HUES64 (cell line): ENCODE measurements around the gene FRYL.

Source experiments
- H3K27ac ChIP-seq: 2 replicates; pipeline ENCODE4 v1.7.0; 2013; ENCODE audit warnings: low read depth, low read length, inconsistent platforms
- H3K27me3 ChIP-seq: 2 replicates; pipeline ENCODE4 v1.6.1; 2013; ENCODE audit warnings: mild to moderate bottlenecking, low read length; ENCODE audit not compliant: insufficient read depth
- H3K36me3 ChIP-seq: 2 replicates; pipeline ENCODE4 v1.6.1; 2013; ENCODE audit warnings: mild to moderate bottlenecking, low read length; ENCODE audit not compliant: insufficient read depth
- H3K4me1 ChIP-seq: 2 replicates; pipeline ENCODE4 v1.6.1; 2013; ENCODE audit warnings: mild to moderate bottlenecking, low read length, moderate library complexity; ENCODE audit not compliant: insufficient read depth
- H3K4me3 ChIP-seq: 2 replicates; pipeline ENCODE4 v1.5.1; 2013; ENCODE audit warnings: mild to moderate bottlenecking, low read length, moderate library complexity
- H3K9ac ChIP-seq: 2 replicates; pipeline ENCODE4 v1.6.1; 2013; ENCODE audit warnings: mild to moderate bottlenecking, low read depth, low read length
- H3K9me3 ChIP-seq: 2 replicates; pipeline ENCODE4 v1.6.1; 2013; ENCODE audit warnings: low read depth, low read length; ENCODE audit not compliant: insufficient read depth
- WGBS: fragments of 150-250, 120-280 bp; methylation state at CpG from one replicate; pipeline ENCODE4 v1.1.7; 2013; ENCODE audit warnings: missing lambda C conversion rate; 5-methylcytosine and 5-hydroxymethylcytosine counted together

FRYL gene

DNA sequence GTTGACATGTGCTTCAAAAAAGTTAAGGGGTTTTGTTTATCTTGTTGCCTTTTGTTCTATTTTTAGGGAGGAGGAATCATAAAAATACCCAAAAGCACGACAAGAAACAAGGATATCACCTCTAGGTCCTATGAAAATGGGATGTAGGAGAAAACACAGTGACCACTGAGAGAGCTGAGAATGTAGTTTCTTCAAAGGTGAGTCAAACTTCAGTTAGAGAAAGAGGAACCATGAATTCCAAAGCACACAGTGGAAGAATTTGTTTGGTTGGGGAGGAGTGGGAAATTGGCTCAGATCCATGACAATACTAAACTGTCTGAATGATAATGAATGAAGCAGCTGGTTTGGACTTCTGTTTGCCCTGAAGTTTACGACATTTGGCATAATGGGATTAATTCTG is 19.1 kb upstream of the FRYL start:
- H3K27me3 ChIP-seq: no peaks in the 10 kb centered on the region
- no peak overlapping the region for H3K27ac ChIP-seq
- H3K9ac ChIP-seq: no peak overlapping the region
- H3K9me3 ChIP-seq: no peaks in the 10 kb centered on the region
- H3K4me1 ChIP-seq: peaks cover 13% of the 10 kb centered on the region
- H3K4me3 ChIP-seq: no peak overlapping the region
- 74% methylated on average over 2 of the region's 2 CpGs for WGBS
- no peaks in the 10 kb centered on the region for H3K36me3 ChIP-seq

DNA sequence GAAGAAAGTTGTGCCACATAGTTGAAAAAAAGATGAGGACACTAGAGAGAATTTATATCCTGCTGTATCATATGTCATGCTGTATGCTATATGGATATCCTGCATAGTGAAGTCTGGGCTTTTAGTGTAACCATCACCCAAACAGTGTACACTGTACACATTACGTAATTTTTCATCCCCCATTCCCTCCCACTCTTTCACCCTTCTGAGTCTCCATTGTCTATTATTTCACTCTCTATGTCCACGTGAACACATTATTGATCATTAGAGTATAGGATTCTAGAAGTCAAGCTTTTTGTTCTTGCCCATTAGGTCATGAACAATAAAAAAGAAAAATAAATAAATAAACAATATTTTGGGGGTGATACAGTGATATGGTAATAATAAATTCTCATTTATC is 18.0 kb upstream of the FRYL start:
- peaks cover 13% of the 10 kb centered on the region for H3K4me1 ChIP-seq
- no peak overlapping the region for H3K9ac ChIP-seq
- H3K9me3 ChIP-seq: no peaks in the 10 kb centered on the region
- H3K27me3 ChIP-seq: no peaks in the 10 kb centered on the region
- H3K4me3 ChIP-seq: no peak overlapping the region
- H3K27ac ChIP-seq: no peak overlapping the region
- no peaks in the 10 kb centered on the region for H3K36me3 ChIP-seq
- WGBS: 79% methylated on average over 1 of the region's 2 CpGs

DNA sequence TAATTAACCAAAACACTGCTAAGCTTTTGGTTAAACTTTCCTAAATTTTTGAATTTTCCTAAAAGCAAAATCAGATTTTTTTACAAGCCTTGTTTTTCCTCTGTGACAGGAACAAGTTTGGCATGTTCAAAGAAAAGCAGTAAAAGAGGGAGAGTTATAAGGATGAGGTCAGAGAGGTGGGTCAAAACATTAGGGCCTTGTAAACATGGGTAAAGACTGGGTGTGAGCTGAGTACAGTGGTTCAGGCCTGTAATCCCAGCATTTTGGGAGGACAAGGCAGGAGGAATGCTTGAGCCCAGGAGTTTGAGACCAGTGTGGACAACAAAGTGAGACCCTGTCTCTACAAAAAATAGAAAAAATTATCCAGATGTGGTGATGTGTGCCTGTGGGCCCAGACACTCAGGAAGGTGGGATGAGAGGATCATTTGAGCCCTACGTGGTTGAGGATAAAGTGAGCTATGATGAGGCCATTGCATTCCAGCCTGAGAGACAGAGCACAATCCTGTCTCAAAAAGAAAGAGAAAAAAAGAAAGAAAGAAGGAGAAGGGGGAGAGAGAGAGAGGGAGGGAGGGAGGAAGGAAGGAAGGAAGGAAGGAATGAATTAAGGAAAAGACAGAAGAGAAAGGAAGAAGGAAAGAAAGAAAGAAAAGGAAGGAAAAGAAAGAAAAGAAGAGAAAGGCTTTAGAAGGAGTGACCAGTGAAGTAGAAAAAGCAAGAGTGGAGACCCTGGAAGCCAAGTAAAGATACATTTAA is 17.0 kb upstream of the FRYL start:
- Histone ChIP-seq H3K27ac (no peak overlapping the region), H3K9me3 (no peaks in the 10 kb centered on the region), H3K4me1 (peaks cover 13% of the 10 kb centered on the region), H3K9ac (no peak overlapping the region), H3K36me3 (no peaks in the 10 kb centered on the region), H3K27me3 (no peaks in the 10 kb centered on the region), H3K4me3 (no peak overlapping the region)
- 80% methylated on average over 1 of the region's 1 CpG for WGBS

DNA sequence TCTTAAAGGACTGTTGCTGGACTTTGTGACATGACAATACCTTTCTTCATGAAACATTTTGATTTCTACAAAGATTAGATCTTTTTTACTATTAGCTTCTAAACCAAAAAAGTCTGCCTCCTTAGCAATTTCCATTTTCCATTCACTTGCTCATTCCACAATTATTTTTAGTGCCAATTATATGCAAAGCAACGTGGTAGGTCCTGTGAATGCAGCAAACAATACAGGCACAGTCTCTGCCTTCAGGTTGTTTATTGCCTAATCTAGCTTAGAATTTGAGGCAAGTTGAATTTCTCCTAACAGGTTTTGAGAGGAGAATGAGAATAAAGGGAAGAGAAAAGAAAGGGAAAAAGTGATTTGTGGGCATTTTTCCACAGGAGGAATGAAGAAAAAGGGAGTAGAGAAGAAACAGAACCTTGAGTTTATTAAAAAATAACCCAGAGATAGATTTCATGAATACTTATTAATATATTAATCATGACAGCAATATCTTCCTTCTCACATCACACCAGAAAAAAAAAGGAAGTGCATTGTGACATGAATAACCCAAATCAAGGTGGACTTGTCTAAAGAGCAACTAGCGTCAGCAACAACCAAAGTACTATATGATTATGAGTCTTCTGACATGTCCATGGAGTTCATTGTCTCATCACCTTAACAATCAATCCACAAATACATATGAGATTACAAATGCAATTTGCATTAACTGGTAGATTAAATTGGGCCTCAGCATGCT is 16.3 kb upstream of the FRYL start:
- Histone ChIP-seq H3K9me3 (no peaks in the 10 kb centered on the region), H3K4me1 (peaks cover 13% of the 10 kb centered on the region), H3K9ac (no peak overlapping the region), H3K27me3 (no peaks in the 10 kb centered on the region), H3K4me3 (no peak overlapping the region), H3K36me3 (no peaks in the 10 kb centered on the region), H3K27ac (no peak overlapping the region)
- WGBS: 92% methylated on average over 2 of the region's 2 CpGs

DNA sequence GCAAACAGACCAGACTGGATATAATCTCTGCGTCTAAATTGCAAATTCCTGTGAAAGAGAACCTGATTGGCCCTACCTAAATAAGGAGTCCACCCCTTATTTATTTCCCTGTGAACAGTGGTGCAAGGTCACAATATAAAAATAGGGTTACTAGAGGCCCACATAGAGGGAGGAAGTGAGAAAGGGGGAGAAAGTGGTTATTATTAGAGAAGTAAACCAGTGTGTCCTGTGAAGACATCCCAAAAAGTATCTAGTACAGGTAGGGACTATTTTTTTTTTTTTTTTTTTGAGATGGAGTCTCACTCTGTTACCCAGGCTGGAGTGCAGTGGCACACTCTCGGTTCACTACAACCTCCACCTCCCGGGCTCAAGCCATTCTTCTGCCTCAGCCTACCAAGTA is 15.0 kb upstream of the FRYL start:
- no peak overlapping the region for H3K9ac ChIP-seq
- H3K27ac ChIP-seq: no peak overlapping the region
- H3K36me3 ChIP-seq: no peaks in the 10 kb centered on the region
- H3K9me3 ChIP-seq: no peaks in the 10 kb centered on the region
- no peak overlapping the region for H3K4me3 ChIP-seq
- peaks cover 13% of the 10 kb centered on the region for H3K4me1 ChIP-seq
- no peaks in the 10 kb centered on the region for H3K27me3 ChIP-seq
- WGBS: 93% methylated on average over 3 of the region's 3 CpGs

DNA sequence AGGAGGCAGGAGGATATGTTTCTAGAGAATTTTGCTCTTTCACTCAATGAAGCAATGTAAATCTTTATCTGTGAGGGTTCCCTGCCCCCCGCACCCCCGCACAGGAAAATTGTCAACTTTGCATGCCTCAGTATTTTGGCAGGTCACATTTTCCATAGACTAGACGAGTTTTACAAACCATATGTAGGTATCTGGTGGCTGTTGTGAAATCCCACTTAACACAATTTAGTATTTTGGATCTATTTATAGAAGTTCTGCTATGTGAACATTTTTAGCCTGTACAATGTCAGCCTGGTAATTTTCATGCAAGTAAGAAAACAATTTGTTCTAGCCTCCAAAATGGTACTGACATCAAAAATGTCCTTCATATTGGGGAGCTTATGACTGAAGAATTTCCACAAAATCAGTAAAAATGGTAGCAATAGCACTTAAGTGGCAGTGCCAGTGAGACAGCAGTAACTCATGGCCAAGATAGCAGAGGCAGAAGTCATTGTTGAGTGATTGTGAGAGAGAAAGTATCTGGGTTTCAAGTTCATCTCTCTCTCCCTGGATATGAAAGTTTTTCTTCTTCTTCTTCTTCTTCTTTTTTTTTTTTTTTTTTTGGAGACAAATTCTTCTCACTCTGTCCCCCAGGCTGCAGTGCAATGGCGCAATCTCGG is 12.4 kb upstream of the FRYL start:
- H3K9me3 ChIP-seq: no peaks in the 10 kb centered on the region
- H3K4me1 ChIP-seq: peaks cover 5% of the 10 kb centered on the region; the same call in 1 of the 2 replicates
- H3K36me3 ChIP-seq: no peaks in the 10 kb centered on the region
- H3K4me3 ChIP-seq: no peak overlapping the region
- 98% methylated on average over 5 of the region's 5 CpGs for WGBS
- no peak overlapping the region for H3K9ac ChIP-seq
- H3K27me3 ChIP-seq: no peaks in the 10 kb centered on the region
- H3K27ac ChIP-seq: no peak overlapping the region

DNA sequence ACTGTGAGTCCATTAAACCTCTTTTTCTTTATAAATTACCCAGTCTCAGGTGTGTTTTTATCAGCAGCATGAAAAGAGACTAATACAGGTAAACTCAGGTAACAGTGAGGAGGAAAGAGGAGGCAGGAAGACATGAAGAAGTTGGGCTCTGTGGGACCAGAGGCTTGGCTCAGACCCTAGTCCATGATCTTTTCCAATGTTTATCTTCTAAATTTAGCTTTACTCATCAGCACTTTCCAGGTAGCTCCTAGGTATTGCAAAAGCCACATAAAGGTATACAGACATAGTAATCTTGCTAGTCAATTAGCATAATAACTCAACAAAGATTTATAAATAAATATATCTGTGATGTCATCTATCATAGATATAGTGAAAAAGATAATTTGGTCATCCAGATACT is 11.2 kb upstream of the FRYL start:
- H3K9ac ChIP-seq: no peak overlapping the region

DNA sequence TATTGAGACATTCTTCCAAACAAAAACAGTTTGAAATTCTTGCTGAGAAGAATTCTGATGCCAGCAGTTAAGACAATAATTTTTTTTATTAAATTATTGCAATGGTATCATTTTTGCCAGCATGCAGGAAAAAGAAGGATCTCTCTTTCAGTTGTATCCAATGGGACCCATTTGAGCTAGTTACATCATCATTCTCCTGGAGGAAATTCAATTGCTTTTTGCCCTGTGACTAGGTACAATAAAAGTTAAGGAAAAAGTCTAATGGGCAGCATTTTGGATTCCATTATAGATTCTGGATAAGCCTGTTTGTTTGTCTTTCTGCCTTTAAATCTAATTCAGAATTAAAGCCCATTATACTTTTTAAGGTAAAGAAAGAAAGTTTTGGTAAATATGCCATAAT is 10.5 kb upstream of the FRYL start:
- peaks cover 4% of the 10 kb centered on the region; the same call in 1 of the 2 replicates for H3K4me1 ChIP-seq
- H3K27me3 ChIP-seq: no peaks in the 10 kb centered on the region
- no peak overlapping the region for H3K9ac ChIP-seq
- no peak overlapping the region for H3K4me3 ChIP-seq
- no peaks in the 10 kb centered on the region for H3K9me3 ChIP-seq
- no peaks in the 10 kb centered on the region for H3K36me3 ChIP-seq
- no peak overlapping the region for H3K27ac ChIP-seq

More for the DNA sequence above, 11.2 kb upstream of the FRYL start:
- H3K27me3 ChIP-seq: no peaks in the 10 kb centered on the region
- no peak overlapping the region for H3K4me3 ChIP-seq
- no peak overlapping the region for H3K27ac ChIP-seq
- H3K9me3 ChIP-seq: no peaks in the 10 kb centered on the region
- peaks cover 7% of the 10 kb centered on the region for H3K4me1 ChIP-seq
- no peaks in the 10 kb centered on the region for H3K36me3 ChIP-seq

DNA sequence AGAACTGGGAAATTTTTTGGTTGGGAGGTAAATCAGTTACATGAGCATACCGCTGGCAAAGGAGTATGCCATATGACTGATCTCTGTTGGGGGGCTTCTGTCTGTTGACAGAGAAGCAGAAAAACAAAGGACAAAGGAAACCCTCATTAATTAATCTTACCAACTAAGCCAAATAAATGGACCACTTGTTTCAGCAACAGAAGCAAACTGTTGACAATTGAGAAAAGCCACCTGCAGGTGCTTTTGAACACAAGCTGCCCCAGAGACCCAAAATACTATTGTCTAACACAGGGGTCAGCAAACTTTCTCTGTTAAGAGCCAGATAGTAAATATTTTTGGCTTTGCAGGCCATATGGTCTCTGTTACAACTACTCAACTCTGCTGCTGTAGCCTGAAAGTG is 7.0 kb upstream of the FRYL start:
- peaks cover 4% of the 10 kb centered on the region; the same call in 1 of the 2 replicates for H3K4me1 ChIP-seq
- no peaks in the 10 kb centered on the region for H3K27me3 ChIP-seq
- H3K27ac ChIP-seq: no peak overlapping the region
- no peak overlapping the region for H3K4me3 ChIP-seq
- no peak overlapping the region for H3K9ac ChIP-seq
- H3K9me3 ChIP-seq: no peaks in the 10 kb centered on the region
- WGBS: 80% methylated on average over 1 of the region's 1 CpG
- no peaks in the 10 kb centered on the region for H3K36me3 ChIP-seq

DNA sequence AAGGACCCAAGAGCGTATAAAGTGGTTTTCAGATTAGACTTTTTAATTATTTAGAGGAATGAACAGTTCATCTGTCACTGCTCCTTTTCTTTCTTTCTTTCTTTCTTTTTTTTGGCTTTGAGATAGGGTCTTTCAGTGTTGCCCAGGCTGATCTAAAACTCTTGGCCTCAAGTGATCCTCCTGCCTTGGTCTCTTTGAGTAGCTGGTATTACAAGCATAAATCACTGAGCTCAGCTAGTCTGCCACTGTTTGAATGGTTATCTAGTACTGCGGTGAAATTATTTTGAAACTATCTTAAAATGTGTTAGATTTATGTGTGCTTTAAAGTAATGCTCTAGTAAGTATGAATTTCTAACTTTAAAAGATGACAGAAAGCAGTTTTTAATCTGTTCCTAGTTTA is 6.5 kb upstream of the FRYL start:
- WGBS: 100% methylated on average over 1 of the region's 2 CpGs
- peaks cover 5% of the 10 kb centered on the region; the same call in 1 of the 2 replicates for H3K4me1 ChIP-seq

DNA sequence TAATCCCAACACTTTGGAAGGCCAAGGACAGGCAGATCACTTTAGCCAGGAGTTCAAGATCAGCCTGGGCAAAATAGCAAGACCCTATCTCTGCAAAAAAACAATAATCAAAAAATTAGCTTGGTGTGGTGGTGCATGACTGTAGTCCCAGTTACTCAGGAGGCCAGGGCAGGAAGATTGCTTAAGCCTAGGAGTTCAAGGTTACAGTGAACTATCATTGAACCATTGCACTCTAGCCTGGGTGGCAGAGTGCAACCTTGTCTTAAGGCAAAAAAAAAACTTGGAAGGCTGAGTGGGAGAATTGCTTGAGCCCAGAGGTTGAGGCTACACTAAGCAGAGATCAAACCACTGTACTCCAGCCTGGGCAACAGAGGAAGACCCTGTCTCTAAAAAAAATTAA is 5.2 kb upstream of the FRYL start:
- Histone ChIP-seq H3K27me3 (no peaks in the 10 kb centered on the region), H3K27ac (no peak overlapping the region), H3K36me3 (no peaks in the 10 kb centered on the region), H3K4me3 (no peak overlapping the region), H3K4me1 (peaks cover 10% of the 10 kb centered on the region; the same call in 1 of the 2 replicates), H3K9me3 (no peaks in the 10 kb centered on the region), H3K9ac (no peak overlapping the region)

More for the DNA sequence above, 6.5 kb upstream of the FRYL start:
- Histone ChIP-seq H3K36me3 (no peaks in the 10 kb centered on the region), H3K27ac (no peak overlapping the region), H3K27me3 (no peaks in the 10 kb centered on the region), H3K9me3 (no peaks in the 10 kb centered on the region), H3K4me3 (no peak overlapping the region), H3K9ac (no peak overlapping the region)
